HEK293T (cell line): Measurements from ENCODE around the gene CASTOR1.

ENCODE experiments used
- CTCF ChIA-PET: fragments of 350-600 bp; formaldehyde crosslinking; extraction: SDS; loops from one replicate; lab custom pipeline; 2021; ENCODE audit warnings: antibody characterized with exemption, inconsistent platforms; lab: Yijun Ruan, JAX
- POLR2A ChIA-PET: fragments of 350-600 bp; formaldehyde crosslinking; extraction: SDS; loops from one replicate; lab custom pipeline; 2020; ENCODE audit warnings: antibody characterized with exemption, inconsistent platforms; lab: Yijun Ruan, JAX
- DNase-seq: peaks from one replicate; pipeline ENCODE4 v3.0.0; 2012; ENCODE audit warnings: mixed read lengths; ENCODE audit errors: extremely low spot score
- ARNT ChIP-seq: fragments of 450-650 bp; IDR thresholded peaks from 2 replicates; pipeline ENCODE4 v1.6.1; 2017; ENCODE audit warnings: mild to moderate bottlenecking
- BHLHE40 ChIP-seq: fragments of 450-650 bp; IDR thresholded peaks from 2 replicates; pipeline ENCODE4 v1.6.1; 2016; ENCODE audit warnings: mild to moderate bottlenecking, moderate library complexity, borderline replicate concordance
- CTBP1 ChIP-seq: fragments of 450-650 bp; IDR thresholded peaks from 2 replicates; pipeline ENCODE4 v1.6.1; 2016; ENCODE audit warnings: borderline replicate concordance
- ELF4 ChIP-seq: fragments of 450-650 bp; IDR thresholded peaks from 2 replicates; pipeline ENCODE4 v1.6.1; 2017; ENCODE audit warnings: antibody characterized with exemption
- FOXA1 ChIP-seq: fragments of 450-650 bp; IDR thresholded peaks from 2 replicates; pipeline ENCODE4 v1.6.1; 2016; ENCODE audit warnings: mild to moderate bottlenecking
- FOXK2 ChIP-seq: fragments of 450-650 bp; IDR thresholded peaks from 2 replicates; pipeline ENCODE4 v1.6.1; 2016; ENCODE audit warnings: mild to moderate bottlenecking
- FOXM1 ChIP-seq: fragments of 450-650 bp; IDR thresholded peaks from 2 replicates; pipeline ENCODE4 v1.6.1; 2017; ENCODE audit warnings: mild to moderate bottlenecking, borderline replicate concordance
- HDGF ChIP-seq: fragments of 450-650 bp; IDR thresholded peaks from 2 replicates; pipeline ENCODE4 v1.6.1; 2017; ENCODE audit warnings: antibody characterized with exemption, borderline replicate concordance
- L3MBTL2 ChIP-seq: fragments of 450-650 bp; conservative IDR thresholded peaks from 2 replicates; pipeline ENCODE4 v1.6.1; 2016; ENCODE audit warnings: mild to moderate bottlenecking
- LEF1 ChIP-seq: fragments of 450-650 bp; IDR thresholded peaks from 2 replicates; pipeline ENCODE4 v1.6.1; 2017; ENCODE audit warnings: mild to moderate bottlenecking, borderline replicate concordance
- NFRKB ChIP-seq: fragments of 450-650 bp; IDR thresholded peaks from 2 replicates; pipeline ENCODE4 v1.6.1; 2016; ENCODE audit warnings: mild to moderate bottlenecking, moderate library complexity
- PKNOX1 ChIP-seq: fragments of 450-650 bp; IDR thresholded peaks from 2 replicates; pipeline ENCODE4 v1.6.1; 2016
- SP1 ChIP-seq: fragments of 450-650 bp; IDR thresholded peaks from 2 replicates; pipeline ENCODE4 v1.6.1; 2017
- SUZ12 ChIP-seq: fragments of 450-650 bp; IDR thresholded peaks from 2 replicates; pipeline ENCODE4 v1.6.1; 2016; ENCODE audit warnings: mild to moderate bottlenecking
- TARDBP ChIP-seq: fragments of 450-650 bp; IDR thresholded peaks from 2 replicates; pipeline ENCODE4 v1.6.1; 2016
- ZNF384 ChIP-seq: fragments of 450-650 bp; IDR thresholded peaks from 2 replicates; pipeline ENCODE4 v1.6.1; 2016

Gene CASTOR1

DNA sequence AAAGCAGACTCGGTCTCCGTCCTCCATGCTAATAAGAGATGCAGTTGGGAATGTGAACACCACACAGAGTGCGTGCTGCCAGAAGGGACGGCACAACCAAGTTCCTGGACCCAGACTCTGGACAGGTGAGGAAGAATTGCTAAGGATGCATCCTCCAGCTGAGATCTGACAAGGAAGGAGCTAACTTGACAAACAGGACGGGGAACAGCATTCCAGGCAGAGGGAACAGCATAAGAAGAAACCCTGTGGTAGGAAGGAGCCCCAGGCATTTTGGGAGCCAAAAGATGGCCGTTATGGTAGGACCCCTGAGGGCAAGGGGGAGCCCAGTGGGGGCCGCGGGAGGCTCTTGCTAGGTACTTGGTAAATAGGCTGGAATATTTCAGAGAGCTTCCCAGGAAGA lies 28.6 kb downstream of the CASTOR1 start:
- DNase-seq, result no peak
- TF ChIP-seq HDGF (no peak), SP1 (no peak), ZNF384 (no peak), SUZ12 (no peak), NFRKB (no peak), L3MBTL2 (no peak), BHLHE40 (no peak), FOXA1 (no peak), TARDBP (no peak), ARNT (no peak), CTBP1 (no peak)
- ChIA-PET POLR2A (interaction anchor here (1.0 kb wide), 1 partner anchor 127 kb away, joined by 3 read pairs; no protein-coding TSS in a partner anchor), CTCF (interaction anchor here (0.6 to 2.0 kb wide), 4 partner anchors 9 to 82 kb away, joined by 3 to 7 read pairs (median 3); no protein-coding TSS in a partner anchor)

DNA sequence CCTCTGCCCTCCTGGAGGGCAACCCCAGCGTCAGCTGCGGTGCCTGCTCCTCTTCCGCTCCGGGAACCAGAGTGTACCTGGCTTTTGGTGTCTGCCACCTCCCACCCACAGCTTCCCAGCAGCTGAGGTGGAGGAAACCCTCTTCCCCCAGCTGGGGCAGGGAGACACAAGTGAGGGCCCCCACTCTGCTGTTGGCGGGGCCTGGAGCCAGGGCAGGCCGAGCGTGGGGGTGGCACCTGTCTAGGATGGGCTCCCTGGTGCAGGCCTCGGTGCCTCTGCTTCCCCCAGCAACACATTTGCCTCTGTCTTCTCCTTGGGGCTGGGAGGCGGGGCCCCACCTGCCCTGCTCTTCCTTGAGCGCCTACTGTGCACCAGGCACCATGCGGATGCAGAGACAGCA lies 29.0 kb downstream of the CASTOR1 start:
- POLR2A ChIA-PET, result no interaction called here

DNA sequence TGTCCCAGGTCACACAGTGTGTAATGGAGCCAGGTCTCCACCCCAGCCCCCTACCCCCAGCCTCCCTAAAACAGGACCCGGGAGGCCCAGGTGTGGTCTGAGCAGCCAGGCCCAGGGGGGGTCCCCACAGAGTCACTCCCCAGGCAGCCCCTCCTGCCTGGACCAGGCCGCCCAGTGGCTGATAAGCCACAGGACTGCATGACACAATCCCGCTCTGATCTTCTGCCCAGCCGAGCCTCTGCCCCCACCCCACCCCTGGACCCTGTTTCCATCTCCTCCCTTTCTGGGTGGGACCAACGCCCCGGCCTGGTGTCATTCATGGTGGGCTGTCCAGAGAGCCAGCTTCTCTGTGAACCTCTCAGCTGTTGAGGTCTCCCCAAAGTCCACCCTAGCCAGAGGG lies 35.0 kb downstream of the CASTOR1 start:
- CTCF ChIA-PET, result interaction anchor here (1.2 to 2.7 kb wide), 2 partner anchors 58 to 147 kb away, joined by 4 to 29 read pairs; no protein-coding TSS in a partner anchor

More for the DNA sequence above, 29.0 kb downstream of the CASTOR1 start:
- no peak for DNase-seq
- TF ChIP-seq BHLHE40, result no peak
- TF ChIP-seq PKNOX1, result no peak
- TF ChIP-seq LEF1, result no peak
- CTCF ChIA-PET, result interaction anchor here (0.6 to 2.0 kb wide), 2 partner anchors 21 to 28 kb away, joined by 3 to 7 read pairs; no protein-coding TSS in a partner anchor

DNA sequence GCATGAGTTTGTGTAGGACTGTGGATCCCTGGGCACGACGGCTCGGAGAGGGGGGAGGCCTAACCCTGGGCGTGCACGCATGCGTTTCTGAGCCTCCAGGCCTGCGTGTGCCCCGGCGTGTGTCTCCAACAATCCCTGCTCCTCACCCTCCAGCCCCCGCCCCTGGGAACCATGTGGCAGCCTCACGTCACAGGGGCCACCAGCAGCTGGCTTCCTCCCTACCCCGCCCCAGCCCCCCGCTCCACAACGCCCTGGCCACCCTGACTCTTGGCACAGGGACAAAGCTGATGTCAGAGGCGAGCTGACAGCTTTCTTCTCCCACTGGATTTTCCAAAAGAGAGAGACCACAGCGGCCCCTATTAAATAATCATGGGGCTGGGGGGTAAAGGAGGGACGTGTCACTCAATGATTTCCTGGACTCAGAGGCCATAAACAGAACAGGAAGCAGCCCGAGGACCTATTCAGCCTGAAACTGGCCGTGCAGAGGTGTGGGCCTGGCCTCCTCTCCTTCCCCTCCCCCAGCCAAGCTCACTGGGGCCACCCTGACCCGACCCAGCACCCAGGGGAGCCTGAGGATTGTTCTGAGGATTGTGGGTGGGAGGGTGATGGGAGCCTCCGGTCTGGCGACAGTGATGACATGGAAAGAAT lies 36.0 kb downstream of the CASTOR1 start:
- POLR2A ChIA-PET, result interaction anchor here (1.0 kb wide), 1 partner anchor 133 kb away, joined by 4 read pairs; no protein-coding TSS in a partner anchor
- CTCF ChIA-PET, result interaction anchor here (0.6 kb wide), 2 partner anchors 95 to 146 kb away, joined by 3 read pairs; no protein-coding TSS in a partner anchor
- DNase-seq, result no peak
- TF ChIP-seq L3MBTL2 (no peak), NFRKB (no peak), SP1 (no peak), ZNF384 (no peak), ELF4 (no peak), HDGF (no peak), PKNOX1 (no peak), ARNT (no peak), BHLHE40 (no peak), LEF1 (no peak), TARDBP (no peak), SUZ12 (no peak), FOXA1 (no peak), FOXK2 (no peak), FOXM1 (no peak), CTBP1 (no peak)

More for the DNA sequence above, 35.0 kb downstream of the CASTOR1 start:
- POLR2A ChIA-PET, result no interaction called here
- TF ChIP-seq L3MBTL2, result no peak
- TF ChIP-seq HDGF, result no peak
- TF ChIP-seq PKNOX1, result no peak
- no peak for TF ChIP-seq ELF4
- TF ChIP-seq LEF1, result no peak
- no peak for DNase-seq

DNA sequence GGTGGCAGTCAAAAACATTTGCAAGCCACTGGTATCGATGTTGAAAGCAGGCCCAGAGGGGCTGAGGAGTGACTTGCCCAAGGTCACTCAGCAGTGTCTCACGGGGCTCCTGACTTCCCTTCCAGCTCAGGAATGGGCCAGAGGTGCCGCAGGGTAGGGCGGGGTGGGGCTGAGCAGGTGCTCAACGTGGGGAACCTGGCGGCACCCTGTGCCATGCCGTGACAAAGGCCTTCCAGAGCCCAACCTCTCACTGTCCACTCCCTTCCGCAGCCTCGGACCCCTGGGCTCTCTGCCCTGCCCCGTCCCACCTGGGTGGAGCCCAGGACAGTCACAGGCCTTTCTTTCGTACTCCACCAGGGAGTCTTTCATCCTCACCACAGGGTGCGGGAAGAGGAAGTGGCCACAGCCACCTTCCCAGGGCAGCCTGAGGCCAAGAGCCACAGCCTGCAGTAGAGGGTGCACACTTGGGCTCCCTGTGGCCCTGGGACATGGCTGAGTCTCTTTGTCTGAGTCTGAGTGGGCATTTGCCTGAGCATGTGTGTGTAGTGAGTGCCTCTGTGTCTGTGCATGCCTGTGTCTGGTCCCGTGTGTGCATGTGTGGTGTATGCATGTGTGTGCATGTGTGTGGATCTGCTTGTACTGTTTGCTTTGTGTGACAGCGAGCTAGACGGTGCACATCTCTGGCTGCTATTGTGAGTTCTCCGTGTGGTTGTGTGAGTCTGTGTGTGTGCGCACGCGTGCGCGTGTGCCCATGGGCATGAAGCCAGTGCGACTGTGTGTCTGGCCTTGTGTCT lies 36.7 kb downstream of the CASTOR1 start:
- POLR2A ChIA-PET, result interaction anchor here (1.0 kb wide), 1 partner anchor 132 kb away, joined by 4 read pairs; no protein-coding TSS in a partner anchor
- no peak for TF ChIP-seq SUZ12
- TF ChIP-seq HDGF, result no peak
- TF ChIP-seq PKNOX1, result no peak
- TF ChIP-seq LEF1, result no peak
- DNase-seq, result no peak
- CTCF ChIA-PET, result interaction anchor here (0.6 kb wide), 2 partner anchors 94 to 145 kb away, joined by 3 read pairs; no protein-coding TSS in a partner anchor
